Measurements from ENCODE around the gene RNF212B.

The RNF212B gene

DNA sequence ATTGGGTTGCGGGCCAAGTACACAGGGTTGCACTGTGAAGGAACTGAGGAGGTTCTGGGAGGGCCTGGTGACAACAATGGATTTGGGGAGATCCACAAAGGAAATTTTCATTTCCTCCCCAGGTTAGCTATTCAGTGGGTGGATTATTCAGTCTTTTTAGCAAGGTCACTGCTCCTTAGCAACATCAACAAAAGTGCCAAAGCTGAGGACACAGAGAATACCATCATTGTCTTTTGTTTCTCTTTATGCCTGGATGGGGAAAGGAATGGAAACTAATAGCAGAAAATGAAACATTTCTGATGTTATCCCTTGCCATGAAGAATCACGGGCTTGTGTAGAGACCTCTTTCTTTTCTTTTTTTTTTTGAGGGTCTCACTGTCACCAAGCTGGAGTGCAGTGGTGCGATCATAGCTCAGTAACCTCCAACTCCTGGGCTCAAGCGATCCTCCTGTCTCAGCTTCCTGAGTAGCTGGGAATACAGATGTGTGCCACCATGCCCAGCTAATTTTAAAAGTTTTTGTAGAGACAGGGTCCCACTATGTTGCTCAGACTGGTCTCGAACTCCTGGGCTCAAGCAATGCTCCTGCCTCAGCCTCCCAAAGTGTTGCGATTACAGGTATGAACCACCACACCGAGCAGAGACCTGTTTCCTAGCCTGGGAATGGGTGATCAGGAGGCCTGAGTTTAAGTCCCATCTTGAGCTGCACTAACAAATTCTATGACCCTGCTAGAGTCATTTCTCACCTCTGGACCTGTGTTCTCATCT, 58.5 kb downstream of the RNF212B start:
- DNase-seq (ENCODE audit: low spot score): no peak

DNA sequence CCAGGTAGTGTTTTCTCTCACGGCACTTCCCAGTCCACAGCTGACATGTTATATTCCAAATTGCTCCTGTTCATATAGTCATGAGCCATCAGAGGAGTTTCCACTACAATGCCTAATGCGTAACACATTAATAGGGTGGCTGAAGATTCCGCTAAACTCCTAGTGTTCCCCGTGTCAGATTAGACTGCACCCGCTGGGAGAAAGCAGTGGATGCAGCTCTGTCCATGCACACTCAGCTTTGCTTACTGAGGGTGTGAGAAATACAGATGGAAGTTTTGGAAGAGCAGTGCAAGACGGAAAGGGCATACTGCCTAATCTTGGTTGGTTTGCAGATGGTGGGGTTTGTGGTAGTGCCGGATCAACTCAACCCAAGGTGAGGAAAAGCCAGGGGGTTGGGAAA, 59.4 kb downstream of the RNF212B start:
- DNase-seq (ENCODE audit: low spot score): no peak

DNA sequence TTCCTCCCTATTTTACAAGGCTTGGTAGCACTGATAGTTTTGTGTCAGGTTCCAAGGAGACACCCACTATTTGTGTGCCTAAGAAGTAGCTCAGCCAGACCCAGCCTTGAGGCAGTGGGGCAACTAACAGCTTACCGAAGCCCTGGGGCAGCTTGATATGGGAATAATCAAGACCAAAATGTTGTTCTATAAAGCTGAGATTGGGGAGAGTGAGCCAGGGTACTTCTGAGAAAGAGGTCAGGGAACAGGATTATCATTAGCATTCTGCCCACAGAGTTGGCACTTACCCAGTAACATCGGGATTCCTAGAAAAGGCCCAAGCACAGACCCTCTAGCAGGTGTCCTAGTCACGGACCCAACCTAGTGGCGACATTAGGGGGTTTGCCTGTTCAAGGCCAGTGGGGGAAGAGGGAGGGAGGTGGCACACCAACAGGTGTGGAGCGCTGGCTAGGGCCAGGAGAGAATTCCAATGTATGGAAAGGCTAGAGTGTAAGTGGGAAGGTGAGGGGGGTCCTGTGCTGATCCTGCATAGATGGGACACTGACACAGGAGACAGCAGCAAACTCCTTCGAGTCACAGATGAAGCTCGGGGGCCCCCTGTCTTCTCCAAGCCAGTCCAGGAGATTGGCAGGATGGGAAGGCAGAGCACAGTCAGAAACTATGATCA, 60.0 kb downstream of the RNF212B start:
- DNase-seq (ENCODE audit: low spot score): no peak

DNA sequence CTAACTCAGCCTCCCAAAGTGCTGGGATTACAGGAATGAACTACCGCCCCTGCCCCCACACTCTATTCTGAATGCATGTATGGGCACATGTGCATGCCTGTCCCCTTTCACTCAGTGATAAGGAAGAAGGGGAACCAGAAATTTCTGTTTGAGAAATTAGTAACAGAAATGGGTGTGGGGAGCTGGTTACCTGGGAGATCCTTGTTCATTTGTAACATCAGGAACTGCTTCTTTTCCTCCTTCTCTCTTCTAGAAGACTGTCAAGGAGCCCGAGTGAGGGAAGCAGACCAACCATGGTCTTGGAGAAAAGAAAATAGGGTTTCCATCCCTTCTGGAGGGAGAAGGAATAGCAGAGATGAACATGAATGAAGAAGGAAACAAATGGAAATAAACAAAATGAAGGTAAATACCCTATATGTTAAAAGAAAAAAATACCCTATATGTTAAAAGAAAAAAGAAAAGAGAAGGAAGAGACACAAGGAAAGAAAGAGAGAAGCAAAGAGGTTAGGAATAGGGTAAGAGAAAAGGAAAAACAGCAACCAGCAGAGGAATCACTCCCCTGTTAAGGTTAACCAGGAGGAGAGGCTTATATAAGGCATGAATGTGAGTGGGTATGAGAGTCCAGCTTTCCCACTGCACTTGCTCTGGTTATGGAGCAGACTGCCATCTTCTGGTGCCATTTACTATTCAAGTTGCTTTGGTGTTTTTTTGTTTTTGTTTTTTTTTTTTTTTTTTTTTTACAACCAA, 61.6 kb downstream of the RNF212B start:
- DNase-seq (ENCODE audit: low spot score): peak; percentile 42

DNA sequence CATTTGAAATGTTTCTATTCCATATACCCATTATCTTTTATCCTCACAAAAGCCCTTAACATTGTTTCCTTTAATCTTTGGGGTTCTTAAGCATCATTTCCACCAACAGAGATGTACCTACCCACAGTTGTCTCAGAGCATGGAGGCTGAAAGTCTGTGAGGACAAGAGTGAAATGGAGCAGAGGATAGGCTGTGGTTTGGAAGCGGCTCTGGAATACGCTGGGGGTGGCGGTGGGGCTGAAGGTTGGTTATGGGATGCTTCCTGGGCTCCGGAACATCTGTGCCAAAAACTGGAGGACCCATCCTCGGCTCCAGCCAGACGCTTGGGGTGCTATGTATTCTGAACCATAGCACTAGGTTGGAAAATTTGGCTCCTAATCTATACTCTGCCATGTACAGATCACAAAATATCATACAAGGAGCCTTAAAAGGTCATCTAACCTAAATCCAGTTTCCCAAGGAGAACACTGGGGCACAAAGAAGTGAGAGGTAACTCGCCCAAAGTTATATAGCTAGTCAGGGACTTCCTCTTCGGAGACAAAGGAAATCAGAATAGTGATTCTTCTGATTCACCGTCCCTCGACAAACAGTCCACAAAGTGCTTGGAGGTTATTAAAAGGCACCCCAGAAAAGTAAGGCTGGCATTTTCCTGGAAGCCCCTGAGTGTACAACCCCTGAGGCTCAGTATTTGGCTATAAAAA, 62.4 kb downstream of the RNF212B start:
- no peak for DNase-seq (ENCODE audit: low spot score)

DNA sequence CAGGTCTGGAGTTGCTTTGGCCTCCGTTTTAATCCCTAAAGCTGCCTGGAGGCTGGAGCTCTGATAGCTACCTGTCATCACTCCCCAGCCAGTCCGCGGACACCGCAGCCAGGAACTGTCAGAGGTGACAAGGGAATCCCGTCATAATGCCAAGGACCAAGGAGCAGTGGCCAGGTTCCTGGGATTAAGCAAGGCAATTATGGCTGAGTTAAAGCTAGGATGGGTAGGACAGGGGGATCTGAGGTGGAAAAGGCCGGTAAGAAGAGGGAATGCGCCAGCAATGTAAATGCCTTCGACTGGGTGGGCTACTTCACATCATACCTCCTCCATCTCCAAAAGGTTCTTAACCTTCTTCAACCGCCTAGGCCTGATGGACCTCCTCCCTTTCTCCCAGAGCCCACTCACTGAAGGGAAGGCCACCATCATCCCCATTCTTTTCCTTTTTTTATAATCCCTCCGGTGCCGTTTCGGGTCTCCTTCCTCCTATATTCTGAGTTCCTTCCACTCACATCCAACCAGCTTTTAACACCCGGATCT, 63.0 kb downstream of the RNF212B start:
- DNase-seq (ENCODE audit: low spot score): no peak

DNA sequence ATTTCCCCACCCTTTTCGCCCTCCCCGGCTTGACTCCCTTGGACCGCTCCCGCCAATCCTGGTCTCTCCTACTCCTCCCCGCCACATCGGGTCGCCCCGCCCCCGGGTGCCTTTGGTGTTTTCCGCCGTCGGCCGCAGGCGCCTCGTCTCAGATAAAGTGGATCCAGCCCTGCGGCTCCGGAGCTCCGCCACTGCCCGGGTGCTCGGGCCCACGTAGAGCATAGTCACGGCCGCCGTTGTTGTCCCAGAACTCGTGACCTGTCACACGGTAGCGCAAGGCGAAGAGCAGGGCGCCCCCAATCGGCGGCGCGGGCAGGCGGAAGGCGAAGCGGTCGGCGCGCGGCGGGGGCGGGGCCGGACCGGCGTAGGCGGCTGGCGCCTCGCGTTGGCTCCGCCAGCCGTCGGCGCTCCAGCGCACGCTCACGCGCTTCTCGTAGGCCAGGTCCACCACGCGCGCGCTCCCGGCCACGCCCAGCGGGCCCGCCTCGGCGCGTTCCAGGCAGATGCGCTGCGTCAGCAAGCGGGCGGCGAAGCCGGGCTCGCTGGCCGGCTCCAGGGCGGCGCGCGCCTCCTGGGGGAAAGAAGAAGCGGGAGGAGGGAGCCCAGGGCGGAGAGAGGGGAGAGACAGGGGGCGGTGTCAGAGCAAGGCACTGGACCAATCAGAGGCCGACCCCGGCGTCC, 63.7 kb downstream of the RNF212B start:
- peak; percentile 98 for DNase-seq (ENCODE audit: low spot score)

DNA sequence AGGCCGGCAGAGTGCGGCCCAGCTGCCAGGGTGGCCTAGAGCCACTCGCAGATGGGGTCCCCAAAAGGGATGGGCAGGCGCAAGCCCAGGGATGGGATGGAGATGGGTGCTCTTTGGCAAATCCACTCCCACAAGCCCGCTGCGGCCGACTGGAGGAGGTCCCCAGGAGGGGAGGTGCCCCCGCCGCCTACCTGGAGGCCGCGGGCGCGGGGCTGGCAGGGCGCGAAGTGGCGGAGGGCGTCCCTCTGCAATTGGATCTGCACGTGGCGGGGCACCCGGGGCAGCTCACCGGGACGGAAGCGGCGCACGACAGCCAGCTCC, 64.2 kb downstream of the RNF212B start:
- no peak for DNase-seq (ENCODE audit: low spot score)

DNA sequence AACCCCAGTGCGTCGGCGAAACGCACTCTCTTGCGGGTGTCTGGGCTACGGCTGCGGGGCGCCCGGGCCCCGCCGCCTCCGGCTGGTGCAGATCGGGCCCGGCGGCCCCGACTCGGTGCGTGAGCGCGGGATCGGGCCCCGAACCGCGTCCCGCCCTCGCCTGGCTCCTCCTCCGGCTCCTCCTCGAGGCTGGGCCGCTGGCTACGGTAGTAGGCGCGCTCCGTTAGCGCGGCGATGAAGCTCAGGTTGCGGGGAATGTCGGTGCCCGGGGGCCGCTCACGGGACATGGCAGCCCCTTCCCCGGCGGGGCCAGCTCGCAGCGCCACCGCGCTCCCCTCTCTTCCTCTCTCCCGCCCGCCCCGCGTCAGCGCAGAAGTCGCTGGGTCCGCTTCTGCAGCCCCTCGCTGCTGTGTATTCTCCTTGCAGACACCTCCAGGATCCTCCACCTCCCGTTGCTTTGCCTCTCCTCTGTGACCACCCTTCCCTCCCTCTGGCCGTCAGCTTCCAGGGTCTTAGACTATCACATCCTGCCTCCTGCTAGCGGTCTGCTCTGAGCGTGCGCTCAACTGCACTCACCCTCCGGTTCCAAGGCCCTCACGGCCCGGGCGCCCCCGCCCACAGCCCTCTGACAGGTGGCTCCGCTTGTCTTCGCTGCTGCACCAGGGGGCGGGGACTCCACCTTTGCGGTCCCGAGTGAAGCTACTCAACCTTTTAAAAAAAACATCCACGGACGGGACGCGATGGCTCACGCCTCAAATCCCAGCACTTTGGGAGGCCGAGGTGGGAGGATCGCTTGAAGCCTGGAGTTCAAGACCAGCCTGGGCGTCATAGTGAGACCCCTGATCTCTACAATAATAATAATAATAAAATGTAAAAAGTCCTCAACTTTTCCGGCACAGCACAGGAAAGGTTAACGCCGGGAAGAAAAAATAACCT, 64.8 kb downstream of the RNF212B start, which contains the start of gene PPP1R3E:
Gene PPP1R3E (minus strand): TSS at position 570 of the 936 bp plus-strand sequence. CDS start 283 bp downstream, at position 287.
- peak; percentile 85 for DNase-seq (ENCODE audit: low spot score)

DNA sequence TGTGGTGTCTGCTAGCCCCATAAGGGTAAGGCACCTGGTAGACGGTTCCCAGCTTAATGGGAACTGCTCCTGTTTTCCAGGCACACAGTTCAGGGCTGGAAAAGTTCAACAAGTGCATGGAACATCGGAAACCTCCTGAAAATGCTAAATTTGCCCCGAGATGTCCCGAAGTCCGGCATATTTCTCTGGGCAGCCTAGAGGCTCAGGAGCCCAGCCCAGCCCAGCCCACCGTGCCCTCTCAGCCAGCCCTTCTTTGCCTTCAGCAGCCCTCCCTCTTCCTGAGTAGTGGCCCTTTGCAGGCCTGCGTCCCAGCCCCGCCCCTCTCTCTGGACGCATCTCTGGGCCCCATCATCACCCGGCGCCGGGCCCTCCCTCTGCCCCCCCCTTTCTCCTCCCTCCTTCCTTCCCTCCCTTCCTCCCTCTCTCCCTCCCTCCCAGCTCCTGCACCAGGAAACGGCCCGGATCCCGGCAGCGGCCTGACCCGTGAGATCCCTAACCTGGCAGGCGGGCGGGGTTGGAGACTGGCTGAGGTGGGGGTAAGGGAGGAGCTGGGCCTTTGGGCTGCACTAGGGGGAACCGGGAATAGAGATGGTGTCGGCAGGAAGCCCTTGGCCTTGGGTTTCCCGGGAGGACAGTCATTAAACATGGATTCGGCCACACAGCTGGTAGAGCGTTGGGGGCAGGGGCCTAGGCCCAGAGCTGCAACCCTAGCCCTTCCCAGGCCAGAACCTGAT, 68.8 kb downstream of the RNF212B start, which contains the start of gene BCL2L2:
Gene BCL2L2 (plus strand): TSS at position 422 of the 734 bp plus-strand sequence. CDS start 935 bp downstream, outside the sequence.
- DNase-seq (ENCODE audit: low spot score): peak; percentile 86

DNA sequence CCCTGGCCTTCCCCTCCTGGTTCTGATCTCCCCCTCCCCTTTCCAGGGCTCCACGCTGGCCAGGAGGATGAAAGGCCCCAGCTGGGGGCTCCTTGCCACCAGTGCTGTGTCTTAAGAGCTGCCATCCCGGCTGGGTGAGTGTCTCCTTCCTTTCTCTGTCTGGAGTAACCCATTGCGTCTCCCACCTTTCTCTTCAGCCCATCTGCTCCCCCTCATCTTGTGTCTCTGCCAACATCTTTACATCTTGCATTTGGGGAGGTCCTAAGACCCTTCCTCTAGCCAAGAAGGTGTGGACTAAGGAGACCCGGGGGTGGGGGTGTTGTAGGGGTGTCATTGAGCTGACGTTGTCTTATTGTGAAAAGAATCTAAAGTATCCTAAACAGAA, 69.4 kb downstream of the RNF212B start:
- no peak for DNase-seq (ENCODE audit: low spot score)

DNA sequence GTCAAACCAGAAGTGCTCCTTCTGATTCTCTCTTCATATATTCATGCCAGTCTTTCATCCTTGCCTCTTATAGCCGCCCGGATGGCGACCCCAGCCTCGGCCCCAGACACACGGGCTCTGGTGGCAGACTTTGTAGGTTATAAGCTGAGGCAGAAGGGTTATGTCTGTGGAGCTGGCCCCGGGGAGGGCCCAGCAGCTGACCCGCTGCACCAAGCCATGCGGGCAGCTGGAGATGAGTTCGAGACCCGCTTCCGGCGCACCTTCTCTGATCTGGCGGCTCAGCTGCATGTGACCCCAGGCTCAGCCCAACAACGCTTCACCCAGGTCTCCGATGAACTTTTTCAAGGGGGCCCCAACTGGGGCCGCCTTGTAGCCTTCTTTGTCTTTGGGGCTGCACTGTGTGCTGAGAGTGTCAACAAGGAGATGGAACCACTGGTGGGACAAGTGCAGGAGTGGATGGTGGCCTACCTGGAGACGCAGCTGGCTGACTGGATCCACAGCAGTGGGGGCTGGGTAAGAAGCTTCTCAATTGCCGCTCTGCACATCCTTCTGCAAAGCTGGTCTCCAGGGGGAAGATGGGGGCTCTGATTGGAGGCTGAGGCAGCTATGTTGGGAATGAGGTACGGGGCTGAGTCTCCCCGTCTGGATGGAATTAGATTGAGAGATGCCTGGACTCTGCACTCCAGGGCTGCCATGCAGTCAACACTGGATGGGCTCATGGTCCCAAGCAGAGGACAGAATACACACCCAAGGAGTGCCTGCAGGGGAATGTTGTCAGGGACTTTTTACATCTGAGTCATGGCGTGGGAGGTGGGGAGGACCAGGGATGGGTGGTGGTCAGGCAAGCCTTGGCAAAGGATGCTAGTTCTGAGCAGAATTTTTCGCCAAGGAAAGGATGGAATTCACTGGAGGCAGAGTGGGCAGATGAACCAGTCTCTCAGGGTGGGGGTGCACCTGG, 70.2 kb downstream of the RNF212B start:
- DNase-seq (ENCODE audit: low spot score): no peak

DNA sequence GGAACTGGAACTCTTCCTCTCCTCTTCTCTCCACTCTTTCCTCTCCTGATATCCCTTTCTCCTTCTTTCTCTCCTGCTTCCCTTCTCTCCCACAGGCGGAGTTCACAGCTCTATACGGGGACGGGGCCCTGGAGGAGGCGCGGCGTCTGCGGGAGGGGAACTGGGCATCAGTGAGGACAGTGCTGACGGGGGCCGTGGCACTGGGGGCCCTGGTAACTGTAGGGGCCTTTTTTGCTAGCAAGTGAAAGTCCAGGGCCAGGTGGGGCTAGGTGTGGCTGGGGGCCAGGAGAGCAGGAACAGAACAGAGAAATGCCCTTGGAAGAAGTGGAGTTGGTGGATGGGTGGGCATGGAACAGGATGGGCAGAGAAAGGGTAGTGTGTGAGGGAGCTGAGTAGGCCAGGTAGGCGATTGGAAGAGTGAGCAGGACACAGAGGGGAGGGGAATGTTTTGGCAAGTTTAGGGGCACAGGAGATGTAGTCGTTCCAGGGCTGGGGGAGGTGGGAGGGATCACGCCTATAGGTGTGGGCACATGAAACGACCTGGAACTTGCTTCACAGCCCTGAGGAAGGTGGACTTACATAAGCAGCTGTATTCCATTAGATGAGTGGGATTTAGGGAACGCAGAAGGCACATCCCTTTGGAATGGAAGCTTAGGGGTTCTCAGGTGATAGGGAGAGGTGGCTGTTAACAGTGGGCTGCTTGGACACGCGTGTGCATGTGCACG, 71.1 kb downstream of the RNF212B start:
- no peak for DNase-seq (ENCODE audit: low spot score)

DNA sequence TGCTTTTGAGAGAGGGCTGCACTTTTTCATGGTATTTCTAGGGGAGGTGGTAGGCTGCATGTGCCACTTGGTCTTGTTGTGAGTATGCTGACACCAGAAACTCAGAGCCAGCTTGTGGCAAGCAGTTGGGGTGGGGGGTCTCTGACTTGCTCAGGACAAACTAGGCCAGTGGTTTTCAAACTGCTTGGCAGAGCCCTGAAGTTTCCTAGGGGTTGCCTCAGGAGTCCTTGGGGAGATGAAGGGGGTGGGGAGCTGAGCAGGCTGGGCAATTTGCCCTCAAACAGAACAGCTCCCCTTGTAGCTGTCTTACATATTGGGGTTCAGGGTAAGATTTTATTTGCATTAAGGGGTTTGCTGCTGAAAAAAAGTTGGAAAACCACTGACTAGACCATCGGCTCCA, 72.8 kb downstream of the RNF212B start:
- DNase-seq (ENCODE audit: low spot score): no peak

DNA sequence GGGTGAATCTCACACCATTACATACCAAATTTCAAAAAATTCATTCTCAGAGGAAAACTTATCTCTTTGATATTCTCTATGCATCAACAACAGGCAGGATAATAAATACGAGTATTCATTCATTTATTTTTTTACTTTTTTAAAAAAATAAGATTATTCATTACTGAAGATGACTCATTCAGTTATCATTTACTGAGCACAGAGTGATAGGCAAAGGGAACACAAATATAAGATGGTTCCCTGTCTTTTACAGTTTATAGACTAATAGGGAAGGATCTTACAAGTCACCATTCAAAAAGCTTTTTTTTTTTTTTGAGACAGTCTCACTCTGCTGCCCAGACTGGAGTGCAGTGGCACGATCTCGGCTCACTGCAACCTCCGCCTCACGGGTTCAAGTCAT, 78.6 kb downstream of the RNF212B start:
- no peak for DNase-seq (ENCODE audit: low spot score)

DNA sequence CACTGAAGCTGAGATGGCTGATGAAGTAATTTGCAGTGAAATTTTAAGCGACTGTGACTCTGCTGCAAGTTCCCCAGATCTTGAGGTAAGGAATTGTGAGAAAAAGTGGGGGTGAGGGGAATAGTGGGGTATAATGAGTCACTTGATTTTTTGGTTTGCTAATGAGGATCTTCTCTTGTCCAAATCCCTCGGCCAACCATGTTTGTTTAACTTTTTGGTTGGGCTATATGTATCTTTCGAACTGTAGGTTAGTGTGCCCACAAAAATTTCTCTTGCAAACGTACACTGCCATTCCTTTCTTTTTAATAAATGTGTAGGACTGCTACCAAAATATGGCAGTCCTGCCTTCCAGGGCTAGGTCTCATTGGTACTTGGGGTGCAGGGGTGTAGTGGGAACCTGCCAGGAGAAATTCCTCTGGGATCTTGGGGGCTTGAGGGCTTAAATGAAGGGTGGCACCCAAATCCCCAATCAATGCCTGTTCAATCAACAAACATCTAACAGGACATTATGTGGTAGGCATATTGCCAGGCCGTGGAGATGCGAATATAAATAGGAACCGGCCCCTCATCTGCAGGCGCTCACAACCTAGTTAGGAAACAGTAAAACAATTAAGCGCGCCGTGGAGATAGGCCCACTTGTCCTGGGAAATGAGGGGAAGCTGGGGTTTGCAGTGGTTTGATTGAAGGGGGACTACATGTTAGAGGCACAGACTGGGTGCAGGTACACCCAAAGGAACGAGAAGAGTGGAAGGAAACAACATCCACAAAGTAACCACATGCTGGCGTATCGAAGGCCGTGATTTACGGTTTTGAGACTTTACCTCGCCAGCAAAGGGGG, 82.2 kb downstream of the RNF212B start:
- no peak for DNase-seq (ENCODE audit: low spot score)
